GM12873 (cell line): ENCODE measurements around the gene BEST1.

Experiments
- TF ChIP-seq, protein P1 (sequence below): IDR thresholded peaks from 2 replicates; pipeline ENCODE4 v1.5.1; 2012; ENCODE audit warnings: low read depth, mild to moderate bottlenecking, moderate library complexity, low read length, control low read depth; ENCODE audit not compliant: insufficient read depth; ENCODE audit errors: missing control alignments

BEST1 gene

GRCh38 chr11:61957021-61957770, 7.0 kb downstream of the BEST1 start:
- TF ChIP-seq, protein P1, sequence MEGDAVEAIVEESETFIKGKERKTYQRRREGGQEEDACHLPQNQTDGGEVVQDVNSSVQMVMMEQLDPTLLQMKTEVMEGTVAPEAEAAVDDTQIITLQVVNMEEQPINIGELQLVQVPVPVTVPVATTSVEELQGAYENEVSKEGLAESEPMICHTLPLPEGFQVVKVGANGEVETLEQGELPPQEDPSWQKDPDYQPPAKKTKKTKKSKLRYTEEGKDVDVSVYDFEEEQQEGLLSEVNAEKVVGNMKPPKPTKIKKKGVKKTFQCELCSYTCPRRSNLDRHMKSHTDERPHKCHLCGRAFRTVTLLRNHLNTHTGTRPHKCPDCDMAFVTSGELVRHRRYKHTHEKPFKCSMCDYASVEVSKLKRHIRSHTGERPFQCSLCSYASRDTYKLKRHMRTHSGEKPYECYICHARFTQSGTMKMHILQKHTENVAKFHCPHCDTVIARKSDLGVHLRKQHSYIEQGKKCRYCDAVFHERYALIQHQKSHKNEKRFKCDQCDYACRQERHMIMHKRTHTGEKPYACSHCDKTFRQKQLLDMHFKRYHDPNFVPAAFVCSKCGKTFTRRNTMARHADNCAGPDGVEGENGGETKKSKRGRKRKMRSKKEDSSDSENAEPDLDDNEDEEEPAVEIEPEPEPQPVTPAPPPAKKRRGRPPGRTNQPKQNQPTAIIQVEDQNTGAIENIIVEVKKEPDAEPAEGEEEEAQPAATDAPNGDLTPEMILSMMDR: no peak

DNA sequence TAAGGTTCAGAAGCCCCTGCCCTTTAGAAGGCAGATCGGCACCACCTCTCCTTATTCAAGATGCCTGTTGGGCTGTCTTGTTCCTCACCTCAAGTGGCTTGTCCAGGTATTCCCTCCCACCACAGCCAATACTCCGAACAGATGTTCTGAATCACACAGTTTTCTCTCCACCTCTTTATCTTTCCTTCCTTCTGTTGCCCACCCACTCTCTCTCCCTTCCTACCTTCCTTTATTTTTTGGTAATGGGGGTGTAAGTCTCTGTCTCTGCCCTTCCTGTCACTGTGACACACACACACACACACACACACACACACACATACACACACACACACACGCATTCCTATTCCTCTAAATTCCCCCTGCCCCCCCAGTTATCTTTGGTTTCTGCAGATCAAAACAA, 8.4 kb downstream of the BEST1 start:
- TF ChIP-seq, protein P1: no peak

- TF ChIP-seq, protein P1: peak; percentile 9
Observed at GRCh38 chr11:61959114-61959513, 9.0 kb downstream of the BEST1 start.

DNA sequence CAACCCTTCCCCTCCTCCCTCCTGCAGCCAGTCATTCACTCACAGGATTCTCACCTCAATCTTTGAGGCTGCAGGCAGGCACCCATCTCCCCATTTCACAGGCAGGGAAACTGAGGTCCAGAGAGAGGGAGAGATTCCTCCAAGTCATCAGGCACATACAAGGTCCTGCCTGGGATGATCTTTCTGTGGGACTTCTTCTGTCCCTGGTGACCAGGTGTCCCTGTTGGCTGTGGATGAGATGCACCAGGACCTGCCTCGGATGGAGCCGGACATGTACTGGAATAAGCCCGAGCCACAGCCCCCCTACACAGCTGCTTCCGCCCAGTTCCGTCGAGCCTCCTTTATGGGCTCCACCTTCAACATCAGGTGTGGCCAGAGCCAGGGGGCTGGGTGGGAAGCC, 9.5 kb downstream of the BEST1 start:
- TF ChIP-seq, protein P1: no peak

GRCh38 chr11:61960532-61960931, 10.4 kb downstream of the BEST1 start:
- TF ChIP-seq, protein P1: no peak

DNA sequence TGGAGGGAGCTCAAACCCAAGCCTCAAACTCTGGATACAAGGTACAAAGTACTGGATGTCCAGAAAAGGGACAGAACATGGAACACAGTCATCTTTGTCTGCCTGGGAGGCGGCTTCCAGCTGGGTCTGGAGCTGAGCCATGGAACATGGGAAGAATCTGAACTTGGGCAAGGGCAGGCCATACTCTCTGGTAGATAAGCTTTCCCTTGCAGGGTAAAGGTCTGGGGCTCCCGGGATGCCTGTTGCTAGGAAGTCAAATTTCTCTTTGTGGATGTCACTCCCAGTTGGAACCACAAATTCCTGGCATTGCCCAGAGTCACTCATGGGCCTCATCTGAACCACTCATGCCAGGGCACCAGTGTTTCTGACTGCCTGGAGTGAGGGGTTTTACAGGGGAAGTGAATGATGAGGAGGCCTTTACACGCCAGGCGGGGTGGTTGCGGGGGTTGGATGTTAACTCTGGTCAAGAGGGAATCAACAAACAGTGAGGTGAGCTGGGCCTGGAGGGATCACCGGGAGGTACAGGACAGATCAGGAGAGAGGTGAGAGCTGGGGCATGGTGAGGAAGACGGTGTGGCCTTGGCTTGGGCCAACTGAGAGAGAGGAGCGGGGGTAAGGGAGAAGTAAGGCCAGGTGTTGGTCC, 11.5 kb downstream of the BEST1 start:
- TF ChIP-seq, protein P1: no peak

GRCh38 chr11:61962213-61963015, 12.3 kb downstream of the BEST1 start:
- TF ChIP-seq, protein P1: no peak
